ENCODE results near the gene HS6ST3. TPM values are rescaled to one million over a fixed set of nuclear protein-coding genes. Genes with fewer than 3 reads are reported as not detected.

The HS6ST3 gene
- total RNA-seq, 1 experiment from 2014 or later, result not detected

- H3K9me3 Mint-ChIP-seq (ENCODE audit: unreplicated experiment), result no peaks in the 10 kb centered on the region
- peaks cover 2% of the 10 kb centered on the region; the same call in 1 of the 2 replicates for H3K27me3 ChIP-seq (replicated peaks; ENCODE audit: control insufficient read depth, insufficient read depth, low read length)
- peaks cover 12% of the 10 kb centered on the region for H3K27me3 Mint-ChIP-seq (ENCODE audit: insufficient read depth, unreplicated experiment)
- CTCF ChIA-PET, result no interaction called here
- H3K4me1 Mint-ChIP-seq (ENCODE audit: low read depth, unreplicated experiment), result no peaks in the 10 kb centered on the region
- H3K36me3 Mint-ChIP-seq (ENCODE audit: insufficient read depth, unreplicated experiment), result no peaks in the 10 kb centered on the region
- DNase-seq, result no peak
- H3K4me3 Mint-ChIP-seq (ENCODE audit: unreplicated experiment), result no peak overlapping the region
- H3K4me1 ChIP-seq, result no peaks in the 10 kb centered on the region
- H3K9me3 ChIP-seq, result no peaks in the 10 kb centered on the region
- intact Hi-C loops (cut with micrococcal nuclease; ENCODE audit: unreplicated experiment), result no loop called here
- POLR2A ChIA-PET, result no interaction called here
- no peak overlapping the region for H3K4me3 ChIP-seq (ENCODE audit: low read depth, low read length)
- no peaks in the 10 kb centered on the region for H3K36me3 ChIP-seq (ENCODE audit: control insufficient read depth, insufficient read depth, low read length)
- no peak for TF ChIP-seq CTCF (IDR thresholded peaks at IDR 0.05; ENCODE audit: insufficient read depth in 1 of 2, low read depth in 1 of 2, low read length in 1 of 2, severe bottlenecking in 1 of 2, unreplicated experiment in 1 of 2)
- H3K27ac Mint-ChIP-seq (ENCODE audit: unreplicated experiment), result no peak overlapping the region
- no TSS peak for BruUV-seq (replicated peaks)
Measured at GRCh38 chr13:96835546-96835945, 745.6 kb downstream of the HS6ST3 start.

GRCh38 chr13:96836733-96837132, 746.8 kb downstream of the HS6ST3 start:
- H3K27me3 ChIP-seq (replicated peaks; ENCODE audit: control insufficient read depth, insufficient read depth, low read length), result peaks cover 2% of the 10 kb centered on the region; the same call in 1 of the 2 replicates
- no peak overlapping the region for H3K4me3 Mint-ChIP-seq (ENCODE audit: unreplicated experiment)
- no TSS peak for BruUV-seq (replicated peaks)
- H3K36me3 ChIP-seq (ENCODE audit: control insufficient read depth, insufficient read depth, low read length), result no peaks in the 10 kb centered on the region
- ChIA-PET CTCF (no interaction called here), POLR2A (no interaction called here)
- no peaks in the 10 kb centered on the region for H3K9me3 Mint-ChIP-seq (ENCODE audit: unreplicated experiment)
- H3K4me1 Mint-ChIP-seq (ENCODE audit: low read depth, unreplicated experiment), result no peaks in the 10 kb centered on the region
- intact Hi-C loops (cut with micrococcal nuclease; ENCODE audit: unreplicated experiment), result no loop called here
- H3K36me3 Mint-ChIP-seq (ENCODE audit: insufficient read depth, unreplicated experiment), result no peaks in the 10 kb centered on the region
- peaks cover 12% of the 10 kb centered on the region for H3K27me3 Mint-ChIP-seq (ENCODE audit: insufficient read depth, unreplicated experiment)
- no peak overlapping the region for H3K27ac Mint-ChIP-seq (ENCODE audit: unreplicated experiment)
- DNase-seq, result no peak
- H3K9me3 ChIP-seq, result no peaks in the 10 kb centered on the region
- TF ChIP-seq CTCF (IDR thresholded peaks at IDR 0.05; ENCODE audit: insufficient read depth in 1 of 2, low read depth in 1 of 2, low read length in 1 of 2, severe bottlenecking in 1 of 2, unreplicated experiment in 1 of 2), result no peak
- no peak overlapping the region for H3K4me3 ChIP-seq (ENCODE audit: low read depth, low read length)
- no peaks in the 10 kb centered on the region for H3K4me1 ChIP-seq

GRCh38 chr13:96837809-96838208, 747.9 kb downstream of the HS6ST3 start:
- TF ChIP-seq CTCF (IDR thresholded peaks at IDR 0.05; ENCODE audit: insufficient read depth in 1 of 2, low read depth in 1 of 2, low read length in 1 of 2, severe bottlenecking in 1 of 2, unreplicated experiment in 1 of 2), result no peak
- no peak overlapping the region for H3K4me3 Mint-ChIP-seq (ENCODE audit: unreplicated experiment)
- Histone ChIP-seq H3K9me3 (no peaks in the 10 kb centered on the region), H3K4me1 (no peaks in the 10 kb centered on the region), H3K4me3 (ENCODE audit: low read depth, low read length) (no peak overlapping the region), H3K27me3 (replicated peaks; ENCODE audit: control insufficient read depth, insufficient read depth, low read length) (peaks cover 2% of the 10 kb centered on the region; the same call in 1 of the 2 replicates), H3K36me3 (ENCODE audit: control insufficient read depth, insufficient read depth, low read length) (no peaks in the 10 kb centered on the region)
- no TSS peak for BruUV-seq (replicated peaks)
- ChIA-PET CTCF (no interaction called here), POLR2A (no interaction called here)
- intact Hi-C loops (cut with micrococcal nuclease; ENCODE audit: unreplicated experiment), result no loop called here
- DNase-seq, result no peak
- H3K27ac Mint-ChIP-seq (ENCODE audit: unreplicated experiment), result no peak overlapping the region
- H3K27me3 Mint-ChIP-seq (ENCODE audit: insufficient read depth, unreplicated experiment), result peaks cover 16% of the 10 kb centered on the region
- no peaks in the 10 kb centered on the region for H3K4me1 Mint-ChIP-seq (ENCODE audit: low read depth, unreplicated experiment)
- H3K9me3 Mint-ChIP-seq (ENCODE audit: unreplicated experiment), result no peaks in the 10 kb centered on the region
- H3K36me3 Mint-ChIP-seq (ENCODE audit: insufficient read depth, unreplicated experiment), result no peaks in the 10 kb centered on the region
